Hepatic stellate cell (primary cell): ENCODE data around the gene SEC22A.

Experiments used
- DNase-seq: peaks from one replicate; pipeline ENCODE4 v3.0.0; 2011; ENCODE audit warnings: low spot score

SEC22A gene, protein sequence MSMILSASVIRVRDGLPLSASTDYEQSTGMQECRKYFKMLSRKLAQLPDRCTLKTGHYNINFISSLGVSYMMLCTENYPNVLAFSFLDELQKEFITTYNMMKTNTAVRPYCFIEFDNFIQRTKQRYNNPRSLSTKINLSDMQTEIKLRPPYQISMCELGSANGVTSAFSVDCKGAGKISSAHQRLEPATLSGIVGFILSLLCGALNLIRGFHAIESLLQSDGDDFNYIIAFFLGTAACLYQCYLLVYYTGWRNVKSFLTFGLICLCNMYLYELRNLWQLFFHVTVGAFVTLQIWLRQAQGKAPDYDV

DNA sequence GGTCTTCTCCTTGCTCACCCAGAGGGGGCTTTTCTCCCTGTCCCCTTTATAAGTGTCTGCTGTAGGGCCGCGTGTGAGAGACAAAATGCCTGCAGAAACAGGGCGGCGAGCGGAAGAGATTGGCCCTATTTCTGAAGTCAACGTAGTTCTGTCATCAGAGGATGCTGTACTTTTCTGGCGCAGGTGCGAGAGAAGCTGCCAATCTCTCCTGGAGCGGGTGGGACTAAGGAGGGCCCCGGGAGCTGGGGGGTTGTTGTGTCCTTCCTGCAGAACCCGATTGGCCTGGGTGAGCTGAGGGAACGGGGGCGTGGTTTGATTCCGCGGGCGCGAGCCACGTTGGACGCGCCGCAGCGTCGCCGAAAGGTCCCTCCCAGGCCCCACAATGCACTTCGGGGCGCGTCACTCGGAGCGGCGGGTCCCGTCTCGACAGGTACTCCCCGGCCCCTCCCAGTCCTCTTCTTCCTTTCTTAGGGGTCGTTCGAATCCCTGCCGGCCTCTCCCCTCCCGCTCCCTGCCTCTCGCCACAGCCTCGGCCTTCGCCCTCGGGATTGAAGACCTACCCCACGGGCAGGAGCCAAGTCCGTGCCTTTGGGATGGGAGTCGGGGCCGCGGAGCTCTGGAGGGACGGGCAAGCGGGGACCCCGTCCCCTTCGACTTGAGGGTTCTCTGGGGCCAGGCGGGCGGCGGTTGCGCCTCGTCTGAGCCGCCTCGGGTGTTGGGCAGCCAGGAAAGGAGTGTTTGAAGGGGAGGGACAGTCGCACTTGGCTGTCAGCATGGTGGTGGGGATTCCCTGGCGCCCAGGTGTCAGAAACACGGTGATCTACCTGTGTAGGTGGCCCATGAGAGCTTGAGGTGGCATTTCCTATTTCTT, at the start of gene SEC22A:
Gene SEC22A (plus strand): TSS at position 387 of the 871 bp plus-strand sequence. CDS start 7,275 bp downstream, outside the sequence.
- DNase-seq = peak; percentile 93

GRCh38 chr3:123152687-123153086, 49.1 kb upstream of the SEC22A start:
- no peak for DNase-seq

DNA sequence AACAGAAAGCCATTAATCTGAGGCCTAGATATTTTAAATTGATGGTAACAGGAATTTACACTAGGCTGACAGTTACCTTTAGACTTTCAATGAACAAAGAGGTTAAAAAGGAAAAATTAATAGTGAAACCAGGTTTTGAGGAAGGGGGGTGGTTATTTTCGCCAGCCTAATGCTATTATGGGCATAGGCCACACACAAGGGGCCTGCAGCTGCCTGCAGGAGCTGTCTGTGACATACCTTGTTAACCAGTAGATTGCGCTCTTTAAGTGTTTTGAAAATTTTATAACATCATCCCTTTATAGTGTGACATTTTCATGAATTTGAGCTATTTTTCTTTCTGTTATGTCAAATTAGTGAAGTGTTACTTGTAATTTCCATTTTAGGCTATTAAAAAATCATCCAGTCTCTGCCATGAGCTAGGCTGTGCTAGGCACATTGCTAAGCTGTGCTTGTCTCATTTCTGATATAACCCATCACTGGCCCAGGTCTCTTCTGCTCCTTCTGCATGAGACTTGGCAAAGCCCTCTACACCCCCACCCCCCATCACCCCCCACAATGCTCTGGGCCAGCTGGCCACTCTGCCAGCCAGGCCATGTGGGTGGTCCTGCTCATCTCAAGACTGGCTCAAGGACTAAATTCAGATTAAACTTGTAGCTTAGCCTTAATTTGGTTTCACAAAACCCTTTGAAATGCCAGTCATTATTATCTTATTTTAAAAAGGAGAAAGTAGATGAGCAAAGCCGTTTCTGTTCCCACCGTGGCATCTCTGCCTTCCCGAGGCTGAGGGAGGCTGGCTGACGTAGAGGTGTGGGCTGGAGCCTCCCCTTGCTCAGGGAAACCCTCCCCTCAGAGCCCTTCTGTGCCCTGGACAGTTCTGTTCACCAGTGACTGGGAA, 48.4 kb upstream of the SEC22A start:
- DNase-seq = no peak

DNA sequence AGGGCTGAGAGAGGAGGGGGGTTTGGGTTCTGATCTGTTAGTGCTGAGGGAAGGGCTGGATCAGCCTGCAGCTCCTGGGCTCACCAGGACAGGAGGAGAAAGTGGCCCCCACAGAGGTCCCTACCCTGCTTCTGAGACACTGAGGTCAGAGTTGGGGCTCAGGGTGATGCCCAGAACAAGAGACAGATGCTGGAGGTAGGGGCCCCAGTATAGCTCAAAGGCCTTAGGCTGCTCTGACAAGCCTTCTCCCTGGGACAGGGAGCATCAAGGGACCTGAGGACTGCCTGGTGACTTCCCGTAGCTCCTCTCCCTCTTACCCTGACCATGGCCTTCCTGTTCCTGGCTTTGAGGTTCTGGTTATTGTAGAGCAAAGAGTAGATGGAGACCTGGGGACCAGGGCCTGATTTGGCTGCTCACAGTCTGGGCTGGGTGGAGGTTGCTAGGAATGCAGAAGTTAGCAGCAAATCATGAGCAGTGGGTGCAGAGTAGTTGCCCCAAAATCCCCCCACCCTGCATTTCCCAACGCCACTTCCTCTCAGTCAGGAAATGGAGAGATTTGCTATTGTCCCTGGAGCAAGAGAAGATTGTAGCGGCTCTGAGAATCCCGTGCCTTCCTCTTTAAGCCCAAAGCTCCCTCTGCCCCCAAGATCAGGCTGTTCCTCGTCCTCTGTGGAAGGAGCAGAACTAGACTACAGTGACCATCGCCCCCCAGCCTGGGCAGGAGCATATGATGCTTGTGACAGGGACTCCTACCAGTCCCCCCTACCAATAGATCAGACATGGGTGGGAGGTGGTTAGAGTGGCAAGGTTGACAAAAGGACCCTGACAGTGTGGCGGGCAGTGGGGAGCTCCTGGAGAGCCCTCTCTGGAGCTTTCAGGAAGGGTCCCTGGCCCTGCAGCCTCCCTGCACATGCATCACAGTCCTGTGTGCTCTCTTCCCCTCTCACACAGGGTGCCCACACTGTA, 47.4 kb upstream of the SEC22A start:
- no peak for DNase-seq

DNA sequence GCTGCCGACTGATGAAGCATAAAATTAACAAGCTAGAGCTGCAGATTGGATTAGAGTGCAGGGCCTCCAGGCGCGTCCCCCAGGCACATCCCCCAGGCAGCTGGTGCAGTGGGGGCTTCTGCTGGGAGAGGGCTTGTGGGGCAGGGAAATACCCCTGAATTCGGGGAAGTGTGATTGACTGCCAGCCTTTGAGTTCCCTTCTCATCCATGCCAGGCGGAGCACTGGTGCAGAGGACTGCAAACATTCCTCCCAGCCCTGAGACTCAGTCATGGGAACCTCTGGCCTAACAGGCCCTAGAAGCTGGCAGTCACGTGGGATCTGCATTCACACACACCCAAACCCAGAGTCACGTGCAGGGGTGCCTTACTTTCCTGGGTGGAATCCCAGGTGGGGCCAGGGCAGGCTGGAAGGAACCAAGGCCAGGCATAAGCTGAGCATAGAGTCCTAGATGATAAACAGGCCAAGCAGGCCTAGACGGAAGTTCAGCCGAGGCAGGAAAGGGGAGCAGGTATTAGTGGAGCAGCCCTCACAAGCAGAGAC, 46.2 kb upstream of the SEC22A start:
- no peak for DNase-seq

- no peak for DNase-seq
These were observed 45.3 kb upstream of the SEC22A start for GRCh38 chr3:123156276-123156995.

DNA sequence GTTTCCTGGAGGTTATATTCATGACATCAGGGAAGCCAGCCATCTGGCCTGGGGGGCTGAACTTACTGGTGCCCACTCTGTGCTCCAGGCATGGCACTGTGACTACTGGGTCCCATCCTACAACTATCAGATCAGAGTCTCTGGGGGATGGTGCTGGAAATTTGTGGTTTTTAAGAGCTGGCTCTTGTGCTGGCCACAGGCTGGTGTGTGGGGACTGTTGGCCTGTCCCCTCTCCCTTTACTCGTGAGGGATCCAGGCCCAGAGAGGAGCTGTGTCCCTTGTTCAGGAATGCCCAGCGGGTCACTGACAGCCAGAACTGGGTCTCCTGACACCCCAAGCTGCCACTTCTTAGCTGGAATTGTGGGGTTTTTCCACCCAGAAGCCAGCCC, 44.5 kb upstream of the SEC22A start:
- no peak for DNase-seq

DNA sequence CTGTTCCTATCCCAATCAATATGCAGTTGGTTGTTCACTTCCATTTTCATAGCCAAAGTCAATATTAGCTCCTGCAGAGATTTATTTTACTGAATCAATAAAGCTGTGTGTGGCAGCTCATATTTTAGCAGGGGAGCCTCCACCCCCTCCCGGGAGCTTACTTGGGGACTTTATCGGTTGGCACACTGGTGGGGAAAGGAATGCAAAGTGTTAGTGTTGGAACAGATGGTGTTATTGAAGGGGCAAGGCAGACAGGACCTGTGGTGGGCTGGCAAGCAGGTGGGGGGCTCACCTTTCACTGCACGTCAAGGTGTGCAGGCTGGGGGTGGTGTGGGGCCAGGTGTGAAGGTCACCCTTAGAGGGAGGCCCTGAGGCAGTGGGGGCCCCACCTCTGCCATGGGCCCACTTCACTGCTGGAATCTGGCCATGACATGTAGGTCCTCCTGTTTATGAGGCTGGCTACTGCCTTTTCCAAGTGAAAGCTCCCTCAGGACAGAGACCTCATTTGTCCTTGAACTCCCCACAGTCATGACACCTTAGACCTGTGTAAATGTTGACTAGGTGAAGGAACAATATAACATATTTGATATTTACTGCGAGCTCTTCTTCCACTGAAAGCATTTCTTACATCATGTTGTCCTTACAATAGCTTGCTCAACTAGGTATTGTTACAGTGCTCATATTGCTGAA, 44.0 kb upstream of the SEC22A start:
- DNase-seq = no peak

DNA sequence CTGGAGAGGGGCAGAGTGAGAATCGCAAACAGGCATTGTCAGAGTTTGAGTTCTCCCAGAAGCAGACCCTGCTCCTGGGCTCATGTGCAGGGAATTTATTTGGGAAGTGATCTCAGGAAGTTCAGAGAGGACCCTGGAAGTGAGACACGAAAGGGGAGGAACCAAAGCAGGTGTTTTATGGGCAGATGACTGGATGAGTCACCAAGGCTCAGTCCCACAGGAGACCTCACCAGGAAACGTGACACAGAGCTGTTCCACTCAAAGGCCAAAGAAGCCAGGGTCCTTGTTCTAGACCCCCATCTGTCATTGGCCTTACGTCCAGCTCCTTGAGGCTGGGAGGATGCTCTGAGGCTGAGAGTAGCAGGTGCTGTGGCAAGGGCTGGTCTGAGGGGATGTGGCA, 43.4 kb upstream of the SEC22A start:
- no peak for DNase-seq

DNA sequence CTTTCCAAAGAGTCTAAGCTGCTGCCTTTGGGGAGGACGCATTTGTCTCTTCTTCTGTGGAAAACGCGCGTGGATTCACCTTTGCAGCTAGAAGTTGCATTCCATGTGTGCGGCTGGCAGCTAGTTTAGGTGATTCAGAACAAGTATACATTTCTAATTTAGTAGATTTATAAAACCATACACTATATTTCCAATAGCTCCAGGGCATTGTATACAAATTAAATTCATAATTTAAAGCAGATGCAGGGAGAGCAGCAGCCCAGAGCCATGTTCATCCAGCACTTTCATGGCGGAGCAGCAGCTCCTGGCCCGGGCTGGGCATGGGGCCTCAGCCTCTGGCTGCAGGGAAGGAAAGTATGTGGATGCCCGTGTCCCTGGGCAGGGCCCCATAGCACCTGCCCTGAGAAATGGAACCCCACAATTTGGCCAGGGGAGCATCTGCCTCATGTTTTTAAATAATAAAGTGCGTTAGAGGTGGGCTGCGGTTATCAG, 42.8 kb upstream of the SEC22A start:
- DNase-seq = no peak

DNA sequence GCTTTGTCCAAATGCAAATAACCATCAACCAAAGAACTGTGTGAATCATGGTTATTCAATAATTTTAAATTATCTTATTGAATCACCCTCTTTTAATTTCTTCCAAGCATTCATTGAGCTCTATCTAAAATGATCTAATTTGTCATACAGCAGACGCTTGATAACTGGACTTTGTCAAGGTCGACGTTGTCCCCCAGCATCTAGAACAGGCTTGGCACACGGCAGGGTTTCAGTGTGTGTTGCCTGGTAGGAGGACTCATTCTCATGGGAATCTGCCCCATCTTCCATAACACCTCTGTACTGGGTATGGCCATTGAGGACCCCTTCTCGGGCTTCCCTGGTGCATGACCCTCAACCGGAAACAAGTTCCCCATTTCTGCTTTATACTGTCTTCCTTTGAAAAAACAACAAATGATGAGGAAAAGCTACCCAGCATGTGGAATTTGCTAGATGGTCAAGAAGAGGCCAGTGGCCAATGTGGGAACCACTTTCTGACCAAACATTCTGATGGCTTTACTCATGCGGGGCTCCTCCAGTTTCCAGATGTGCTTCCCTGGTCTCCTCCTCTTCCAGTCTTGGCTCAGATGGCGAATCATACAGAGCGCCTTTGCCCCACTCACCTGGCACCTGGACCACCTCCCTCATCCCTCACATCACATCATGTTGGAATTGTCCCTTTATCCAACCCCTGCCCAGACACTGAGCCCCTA, 41.7 kb upstream of the SEC22A start:
- peak; percentile 43 for DNase-seq

DNA sequence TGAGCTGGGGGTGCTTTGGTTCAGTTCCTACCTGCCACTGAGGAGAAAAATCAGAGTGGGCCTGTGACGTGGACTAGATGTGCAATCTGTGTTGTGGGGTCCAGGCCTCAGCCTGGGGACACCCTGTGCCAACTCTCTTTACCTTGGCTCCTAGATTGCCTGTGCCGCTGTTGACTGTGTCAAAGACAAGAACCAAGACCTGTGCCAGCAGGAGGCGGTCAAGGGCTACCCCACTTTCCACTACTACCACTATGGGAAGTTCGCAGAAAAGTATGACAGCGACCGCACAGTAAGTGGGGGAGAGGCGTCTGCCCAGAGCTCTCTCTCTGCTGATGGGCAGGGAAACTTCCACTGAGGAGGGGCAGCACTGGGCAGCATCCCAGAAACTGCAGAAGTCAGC, 40.6 kb upstream of the SEC22A start:
- DNase-seq = no peak

GRCh38 chr3:123163141-123163540, 38.6 kb upstream of the SEC22A start:
- no peak for DNase-seq

DNA sequence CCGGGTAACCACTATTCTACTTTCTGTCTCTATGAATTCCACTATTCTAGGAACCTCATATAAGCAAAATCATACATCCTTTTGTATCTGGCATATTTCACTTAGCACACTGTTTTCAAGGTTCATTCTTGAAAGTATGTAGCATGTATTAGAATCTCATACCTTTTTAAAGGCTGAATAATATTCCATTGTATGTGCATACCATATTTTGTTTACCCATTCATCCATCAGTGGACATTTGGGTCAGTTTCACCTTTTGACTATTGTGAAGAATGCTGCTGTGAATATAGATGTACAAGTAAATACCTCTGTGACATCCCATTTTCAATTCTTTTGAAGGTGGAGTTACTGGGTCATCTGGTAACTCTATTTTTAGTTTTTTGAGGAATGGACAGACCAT, 36.6 kb upstream of the SEC22A start:
- DNase-seq = no peak

DNA sequence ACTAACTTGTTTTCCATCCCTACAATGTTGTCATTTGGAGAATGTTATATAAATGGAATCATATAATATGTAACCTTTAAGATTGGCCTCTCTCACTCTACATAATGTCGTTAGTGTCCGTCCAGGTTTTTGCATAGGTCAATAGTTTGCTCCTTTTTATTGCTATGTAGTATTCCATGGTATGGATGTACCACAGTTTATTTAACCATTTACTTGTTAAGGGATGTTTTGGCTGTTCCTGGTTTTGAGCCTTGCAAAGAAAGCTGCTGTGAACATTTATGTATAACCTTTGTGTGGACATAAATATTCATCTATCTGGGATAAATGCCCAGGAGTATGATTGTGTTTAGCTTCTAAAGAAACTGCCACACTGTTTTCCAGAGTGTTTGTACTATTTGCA, 34.1 kb upstream of the SEC22A start:
- DNase-seq = no peak

DNA sequence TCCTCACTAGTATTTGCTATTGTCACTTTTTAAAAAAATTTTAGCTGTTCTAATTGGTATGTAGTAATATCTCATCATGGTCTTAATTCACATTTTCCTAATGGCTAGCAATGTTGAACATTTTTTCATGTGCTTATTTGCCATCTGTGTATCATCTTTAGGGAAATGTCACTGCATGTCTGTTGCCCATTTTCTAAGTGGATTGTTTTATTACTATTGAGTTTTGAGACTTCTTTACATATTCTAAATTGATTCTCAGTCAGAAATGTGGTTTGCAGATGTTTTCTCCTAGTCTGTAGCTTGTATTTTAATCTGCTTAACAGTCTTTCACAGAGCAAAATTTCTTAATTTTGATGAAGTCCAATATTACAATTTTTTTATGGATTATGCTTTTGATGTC, 33.6 kb upstream of the SEC22A start:
- DNase-seq = no peak

- no peak for DNase-seq
These were observed 33.1 kb upstream of the SEC22A start for GRCh38 chr3:123168605-123169004.

DNA sequence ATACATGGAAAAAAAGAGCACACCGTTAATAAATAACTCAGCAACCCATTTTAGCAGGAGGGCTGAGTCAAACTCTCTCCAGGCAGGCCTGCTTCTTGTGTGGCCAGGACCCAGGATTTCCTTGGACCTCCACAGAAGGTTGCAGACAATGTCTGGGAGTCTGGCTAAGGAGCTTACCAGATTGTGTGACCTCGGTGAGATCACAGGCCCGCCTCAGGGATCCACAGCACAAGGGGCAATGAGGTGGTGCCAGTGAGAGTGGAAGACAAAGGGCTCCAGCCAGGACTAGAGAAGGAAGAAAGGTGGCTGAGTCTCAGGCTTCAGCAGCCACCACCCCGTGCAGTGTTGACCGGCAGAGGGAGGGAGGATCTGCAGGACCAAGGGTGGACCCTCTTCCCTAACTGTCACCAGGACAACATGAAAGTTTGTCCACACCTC, 32.2 kb upstream of the SEC22A start:
- DNase-seq = no peak

GRCh38 chr3:123169930-123170329, 31.8 kb upstream of the SEC22A start:
- DNase-seq = no peak
